Ishikawa (cell line): ENCODE results near the gene TMEM244.

ENCODE experiments used
- CREB1 ChIP-seq: IDR thresholded peaks from 2 replicates; pipeline ENCODE4 v1.6.1; 2012; ENCODE audit warnings: low read depth
- EP300 ChIP-seq: IDR thresholded peaks from 2 replicates; pipeline ENCODE4 v1.6.1; 2012; ENCODE audit warnings: borderline replicate concordance
- NFIC ChIP-seq: IDR thresholded peaks from 2 replicates; pipeline ENCODE4 v1.6.1; 2012
- RAD21 ChIP-seq: IDR thresholded peaks from 2 replicates; pipeline ENCODE4 v1.6.1; 2012; ENCODE audit warnings: low read depth
- TAF1 ChIP-seq: IDR thresholded peaks from 2 replicates; pipeline ENCODE4 v1.6.1; 2012; ENCODE audit warnings: low read depth, mild to moderate bottlenecking
- TEAD4 ChIP-seq: IDR thresholded peaks from 2 replicates; pipeline ENCODE4 v1.6.1; 2012
- YY1 ChIP-seq: IDR thresholded peaks from 2 replicates; pipeline ENCODE4 v1.6.1; 2012; ENCODE audit warnings: low read depth
- TF ChIP-seq, protein P1 (sequence below): IDR thresholded peaks from 2 replicates; pipeline ENCODE4 v1.6.1; 2012

DNA sequence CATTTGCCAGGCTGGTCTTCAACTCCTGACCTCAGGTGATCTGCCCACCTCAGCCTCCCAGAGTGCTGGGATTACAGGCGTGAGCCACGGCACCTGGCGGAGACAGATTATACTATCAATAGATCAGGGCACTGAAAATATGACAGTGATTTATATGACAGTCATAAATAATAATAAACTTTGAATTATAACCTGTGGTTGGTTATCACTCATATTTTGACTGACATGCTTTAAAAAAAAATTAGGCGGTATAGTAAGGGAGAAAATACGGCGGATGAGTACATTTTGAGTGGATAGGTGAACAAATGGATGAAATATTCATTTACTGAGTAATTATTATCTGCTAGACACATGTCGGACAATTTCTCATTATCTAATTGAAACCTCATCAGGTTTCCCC, 28.8 kb downstream of the TMEM244 start:
- TF ChIP-seq EP300 (no peak), CREB1 (no peak), YY1 (no peak), NFIC (no peak), TEAD4 (no peak), TAF1 (no peak), RAD21 (no peak)
- TF ChIP-seq, protein P1, sequence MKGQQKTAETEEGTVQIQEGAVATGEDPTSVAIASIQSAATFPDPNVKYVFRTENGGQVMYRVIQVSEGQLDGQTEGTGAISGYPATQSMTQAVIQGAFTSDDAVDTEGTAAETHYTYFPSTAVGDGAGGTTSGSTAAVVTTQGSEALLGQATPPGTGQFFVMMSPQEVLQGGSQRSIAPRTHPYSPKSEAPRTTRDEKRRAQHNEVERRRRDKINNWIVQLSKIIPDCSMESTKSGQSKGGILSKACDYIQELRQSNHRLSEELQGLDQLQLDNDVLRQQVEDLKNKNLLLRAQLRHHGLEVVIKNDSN = no peak
